ENCODE measurements around the gene ATXN10.

DNA sequence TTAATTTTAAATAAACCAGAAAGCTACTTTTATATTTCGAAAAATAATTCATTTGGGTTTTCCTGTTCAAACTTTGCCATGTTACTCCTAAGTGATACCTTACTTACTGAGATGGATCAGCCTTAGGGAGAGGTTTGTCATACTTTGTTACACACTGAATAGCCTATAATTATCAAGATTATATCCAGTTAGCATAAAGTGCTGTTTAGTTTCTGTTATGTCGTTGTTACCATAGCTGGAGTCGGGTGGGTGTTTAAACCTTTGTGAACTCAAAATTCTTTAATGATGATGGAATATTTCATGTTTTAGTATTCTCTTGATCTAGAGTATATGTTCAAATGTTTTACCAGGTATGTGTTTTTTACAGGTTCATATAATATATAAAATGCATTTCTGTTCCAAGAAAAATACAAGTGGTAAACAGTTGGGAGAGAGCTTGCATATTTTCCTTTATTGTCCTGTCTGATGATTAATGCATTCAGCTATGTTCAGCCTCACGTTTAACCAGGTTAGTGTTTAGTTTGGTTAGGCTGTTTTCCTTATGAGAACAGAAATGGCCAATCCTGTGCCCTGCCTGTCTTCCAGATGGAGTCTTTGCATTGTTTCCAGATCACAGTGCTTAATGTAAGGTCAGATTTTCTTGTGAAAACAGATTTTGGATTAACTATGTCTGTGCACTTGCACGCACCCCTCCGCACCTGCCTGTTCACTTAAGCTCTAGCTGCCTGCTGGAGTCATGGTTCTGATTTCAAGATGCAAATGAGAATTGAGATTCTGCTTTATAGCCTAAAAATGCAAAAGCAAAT, 105.6 kb downstream of the ATXN10 start:
- TF ChIP-seq POLR2A (IDR thresholded peaks at IDR 0.05), result no peak
- TF ChIP-seq, protein P1, sequence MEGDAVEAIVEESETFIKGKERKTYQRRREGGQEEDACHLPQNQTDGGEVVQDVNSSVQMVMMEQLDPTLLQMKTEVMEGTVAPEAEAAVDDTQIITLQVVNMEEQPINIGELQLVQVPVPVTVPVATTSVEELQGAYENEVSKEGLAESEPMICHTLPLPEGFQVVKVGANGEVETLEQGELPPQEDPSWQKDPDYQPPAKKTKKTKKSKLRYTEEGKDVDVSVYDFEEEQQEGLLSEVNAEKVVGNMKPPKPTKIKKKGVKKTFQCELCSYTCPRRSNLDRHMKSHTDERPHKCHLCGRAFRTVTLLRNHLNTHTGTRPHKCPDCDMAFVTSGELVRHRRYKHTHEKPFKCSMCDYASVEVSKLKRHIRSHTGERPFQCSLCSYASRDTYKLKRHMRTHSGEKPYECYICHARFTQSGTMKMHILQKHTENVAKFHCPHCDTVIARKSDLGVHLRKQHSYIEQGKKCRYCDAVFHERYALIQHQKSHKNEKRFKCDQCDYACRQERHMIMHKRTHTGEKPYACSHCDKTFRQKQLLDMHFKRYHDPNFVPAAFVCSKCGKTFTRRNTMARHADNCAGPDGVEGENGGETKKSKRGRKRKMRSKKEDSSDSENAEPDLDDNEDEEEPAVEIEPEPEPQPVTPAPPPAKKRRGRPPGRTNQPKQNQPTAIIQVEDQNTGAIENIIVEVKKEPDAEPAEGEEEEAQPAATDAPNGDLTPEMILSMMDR (IDR thresholded peaks at IDR 0.05), result no peak
